Activated T-helper 1 cell treated with Interleukin-2 at 50 U/mL for 16 hours (primary cell): ENCODE measurements around the gene CNOT9.
"Not testable (repeated sequence)": the region's sequence is repeated elsewhere in the genome, so short reads cannot be mapped to it uniquely, and the experiment has no call there.

Experiments
- DNase-seq: peaks from one replicate; pipeline ENCODE4 v3.0.0-alpha.2; 2020; ENCODE audit warnings: low read depth

Gene CNOT9, protein sequence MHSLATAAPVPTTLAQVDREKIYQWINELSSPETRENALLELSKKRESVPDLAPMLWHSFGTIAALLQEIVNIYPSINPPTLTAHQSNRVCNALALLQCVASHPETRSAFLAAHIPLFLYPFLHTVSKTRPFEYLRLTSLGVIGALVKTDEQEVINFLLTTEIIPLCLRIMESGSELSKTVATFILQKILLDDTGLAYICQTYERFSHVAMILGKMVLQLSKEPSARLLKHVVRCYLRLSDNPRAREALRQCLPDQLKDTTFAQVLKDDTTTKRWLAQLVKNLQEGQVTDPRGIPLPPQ

DNA sequence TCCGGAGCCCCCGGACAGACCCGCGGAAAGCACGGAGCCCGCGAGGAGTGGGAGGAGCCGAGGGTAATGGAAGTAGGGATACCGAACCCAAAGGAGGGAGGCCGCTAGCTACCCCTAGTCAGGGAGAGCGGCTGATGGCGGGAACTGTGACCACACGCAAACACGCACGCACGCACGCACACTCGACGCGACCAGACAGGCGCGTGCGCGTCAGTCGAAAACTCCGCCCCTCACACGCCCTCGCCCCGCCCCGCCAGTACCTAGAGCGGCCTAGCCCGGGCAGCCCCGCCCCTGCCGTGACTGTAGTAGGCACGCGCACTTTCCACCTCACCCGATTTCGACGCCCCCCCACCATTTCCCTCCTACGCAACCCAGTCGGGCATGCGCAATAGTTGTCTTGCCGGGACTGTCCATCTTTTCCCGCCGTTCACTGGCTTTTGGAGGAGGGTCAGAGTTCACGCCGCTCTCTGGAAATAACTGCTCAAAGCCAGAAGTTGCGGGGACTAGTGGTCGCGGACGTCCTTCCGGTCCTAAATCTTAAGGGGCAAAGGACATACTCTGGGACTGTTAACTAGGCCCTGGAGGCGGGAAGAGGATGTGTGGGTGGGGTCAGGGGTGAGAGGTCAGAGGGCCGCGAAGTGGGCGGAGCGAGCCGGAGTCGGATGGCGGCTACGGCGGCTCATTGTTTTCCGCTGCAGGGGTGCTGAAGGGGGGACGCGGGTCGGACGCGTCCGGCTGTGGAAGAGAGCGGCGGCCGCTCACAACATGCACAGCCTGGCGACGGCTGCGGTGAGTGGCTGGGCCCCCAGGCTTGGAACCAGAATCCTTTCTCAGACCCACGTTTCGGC lies at the start of gene CNOT9, which contains the start of gene USP37:
Gene CNOT9 (plus strand): TSS at position 650 of the 848 bp plus-strand sequence. CDS start 116 bp downstream, at position 766.
Gene USP37 (minus strand): TSS at position 162 of the 848 bp plus-strand sequence. CDS start 9,698 bp downstream, outside the sequence.
- peak; percentile 100 for DNase-seq

DNA sequence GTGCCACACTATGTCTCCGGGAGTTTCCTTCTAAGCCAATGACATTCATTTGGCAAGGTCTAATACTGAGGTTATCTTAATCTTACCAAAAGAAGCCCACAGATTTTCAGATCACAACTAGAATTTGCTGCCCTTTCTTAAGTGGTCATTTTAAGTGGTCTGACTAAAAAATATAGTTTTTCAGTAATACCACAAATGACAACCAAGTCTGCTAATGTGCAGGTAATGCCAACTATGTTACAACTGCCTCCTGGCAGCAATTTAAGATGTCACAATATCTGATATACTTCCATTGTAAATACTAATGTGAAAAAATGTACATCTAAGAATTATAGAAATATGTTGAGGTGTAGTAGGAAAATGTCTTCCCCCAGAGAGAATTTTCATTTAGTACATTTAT lies 49.8 kb upstream of the CNOT9 start:
- no peak for DNase-seq

DNA sequence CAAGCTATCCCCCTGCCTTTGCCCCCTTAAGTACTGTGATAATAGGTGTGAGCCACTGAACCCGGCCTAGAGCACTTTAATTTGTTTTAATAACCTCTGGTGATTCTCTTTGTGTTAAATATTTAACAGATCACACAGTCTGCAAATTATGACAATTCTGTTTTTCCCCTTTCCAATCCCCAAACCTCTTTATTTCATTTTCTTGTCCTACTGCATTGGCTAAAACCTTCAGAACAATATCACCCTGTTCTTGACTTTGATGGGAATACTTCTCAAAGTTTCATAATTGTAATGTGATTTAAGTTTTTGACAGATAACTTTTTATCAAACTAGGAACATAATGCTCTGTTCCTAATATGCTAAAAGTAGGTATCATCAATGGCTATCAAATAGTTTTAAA lies 45.0 kb upstream of the CNOT9 start:
- no peak for DNase-seq

DNA sequence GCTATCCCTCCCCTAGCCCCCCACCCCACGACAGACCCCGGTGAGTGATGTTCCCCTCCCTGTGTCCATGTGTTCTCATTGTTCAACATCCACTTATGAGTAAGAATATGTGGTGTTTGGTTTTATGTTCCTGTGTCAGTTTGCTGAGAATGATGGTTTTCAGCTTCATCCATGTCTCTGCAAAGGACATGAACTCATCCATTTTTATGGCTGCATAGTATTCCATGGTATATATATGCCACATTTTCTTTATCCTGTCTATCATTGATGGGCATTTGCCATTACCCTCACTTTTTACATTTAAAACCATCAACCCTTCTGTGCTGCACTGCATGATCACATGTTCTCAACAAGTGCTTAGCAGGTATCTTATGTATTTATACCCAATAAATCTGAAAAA lies 40.2 kb upstream of the CNOT9 start:
- DNase-seq, result not testable (repeated sequence)

DNA sequence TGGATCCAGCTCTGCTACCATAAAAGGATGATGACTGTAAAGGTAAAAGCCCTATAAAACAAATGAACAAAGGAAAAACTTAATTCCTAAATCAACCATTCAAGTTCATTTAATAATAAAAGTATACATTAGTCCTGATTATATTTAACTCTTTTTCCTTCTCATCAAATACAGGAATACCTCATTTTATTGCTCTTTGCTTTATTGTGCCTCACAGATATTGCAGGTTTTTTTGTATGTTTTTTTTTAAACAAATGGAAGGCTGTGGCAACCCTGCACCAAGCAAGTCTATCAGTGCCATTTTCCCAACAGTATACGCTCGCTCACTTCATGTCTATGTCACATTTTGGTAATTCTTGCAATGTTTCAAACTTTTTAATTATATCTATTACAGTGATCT lies 38.6 kb upstream of the CNOT9 start:
- no peak for DNase-seq

DNA sequence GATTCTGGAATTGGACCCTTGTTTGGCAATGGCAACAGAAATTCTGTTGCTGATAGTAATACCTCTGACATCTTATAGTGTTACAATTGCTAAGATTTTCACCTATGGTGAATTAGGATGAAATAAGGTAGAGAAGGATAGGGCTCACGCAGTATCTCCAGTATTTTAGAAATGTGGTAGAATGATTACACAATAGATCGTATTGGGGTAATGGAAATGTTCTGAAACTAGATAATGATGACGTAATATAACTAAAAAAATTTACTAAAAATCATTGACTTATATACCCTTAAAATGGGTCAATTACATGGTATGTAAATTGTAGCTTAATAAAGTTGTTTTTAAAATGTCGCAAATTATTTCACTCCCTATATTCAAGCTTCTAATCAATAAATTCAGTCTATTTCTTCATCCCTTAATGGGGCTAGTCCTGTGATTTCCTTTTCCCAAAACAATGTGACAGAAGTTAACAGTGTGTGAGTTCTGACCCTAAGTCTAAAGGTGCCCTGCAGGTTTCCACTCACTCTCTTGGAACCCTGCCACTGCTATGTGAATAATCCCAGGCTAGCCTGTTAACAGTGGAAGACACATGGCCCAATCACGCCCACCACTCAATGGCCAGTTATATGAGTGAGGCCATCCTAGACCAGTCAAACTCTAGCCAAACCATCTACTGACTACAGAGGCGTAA lies 31.7 kb upstream of the CNOT9 start:
- no peak for DNase-seq

DNA sequence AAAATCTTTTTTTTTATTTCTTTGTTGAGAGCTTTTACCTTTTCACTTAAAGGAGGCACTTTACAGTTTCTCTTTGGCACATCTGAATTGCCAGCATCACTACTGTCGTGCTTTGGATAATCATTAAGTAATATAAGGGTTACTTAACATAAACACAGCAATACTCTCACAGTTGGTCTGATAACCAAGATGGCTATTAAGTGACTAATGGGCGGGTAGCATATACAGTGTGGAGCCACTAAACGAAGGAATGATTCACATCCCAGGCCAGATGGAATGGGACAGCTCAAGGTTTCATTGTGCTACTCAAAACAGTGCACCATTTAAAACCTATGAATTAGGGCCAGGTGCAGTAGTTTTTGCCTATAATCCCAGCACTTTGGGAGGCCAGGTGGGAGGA lies 28.6 kb upstream of the CNOT9 start:
- no peak for DNase-seq

DNA sequence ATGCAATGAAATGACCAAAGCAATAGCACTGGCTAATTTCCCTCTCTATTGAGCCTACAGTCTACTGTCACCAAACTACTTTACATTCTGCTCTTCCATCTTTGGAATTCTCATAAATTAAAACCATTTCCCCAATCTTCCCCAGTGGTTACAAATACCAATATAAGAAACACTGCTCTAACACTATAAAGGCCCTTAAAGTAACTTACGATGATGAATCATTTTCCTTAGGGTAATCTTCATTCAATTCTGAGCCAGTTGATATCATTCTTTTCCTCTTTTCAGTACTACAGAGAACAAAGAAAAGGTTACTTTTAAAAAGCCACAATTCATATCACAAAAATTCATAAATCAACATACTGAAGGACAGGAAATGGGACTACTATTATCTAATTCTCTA lies 22.6 kb upstream of the CNOT9 start:
- DNase-seq, result no peak

DNA sequence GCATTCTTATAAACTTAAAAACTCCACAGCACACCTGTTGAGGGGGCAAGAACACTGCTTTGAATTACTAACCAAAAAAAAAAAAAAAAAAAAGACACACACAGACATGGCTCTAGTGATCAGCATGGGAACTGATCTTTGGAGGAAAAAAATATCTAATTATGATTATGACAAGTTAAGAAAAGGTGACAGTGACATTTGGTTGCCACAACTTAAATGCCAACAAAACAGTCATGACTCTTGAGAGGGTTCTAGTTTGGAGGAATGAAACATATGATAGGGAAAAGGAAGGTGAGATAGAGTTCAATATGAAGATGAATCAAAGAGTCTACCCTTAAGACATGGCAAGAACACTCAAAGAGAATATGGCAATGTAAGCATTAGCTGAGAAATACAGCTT lies 21.1 kb upstream of the CNOT9 start:
- DNase-seq, result no peak

DNA sequence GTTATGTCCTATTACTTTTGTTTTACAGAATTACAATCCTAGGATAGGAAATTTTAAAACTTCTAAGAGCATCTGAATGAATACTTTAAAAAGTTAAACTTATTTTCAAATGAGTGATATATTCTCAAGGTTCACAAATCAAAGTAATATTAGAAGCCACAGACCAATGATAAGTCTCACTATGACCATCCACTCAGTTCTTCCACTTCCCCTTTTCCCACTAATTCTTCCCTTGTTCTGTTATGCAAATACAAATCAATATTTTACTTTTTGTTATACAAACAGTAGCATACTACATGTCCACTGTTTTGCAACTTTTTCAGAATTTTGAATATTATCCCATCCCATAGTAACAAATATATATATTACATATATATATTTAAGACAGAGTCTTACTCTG lies 20.7 kb upstream of the CNOT9 start:
- DNase-seq, result no peak

DNA sequence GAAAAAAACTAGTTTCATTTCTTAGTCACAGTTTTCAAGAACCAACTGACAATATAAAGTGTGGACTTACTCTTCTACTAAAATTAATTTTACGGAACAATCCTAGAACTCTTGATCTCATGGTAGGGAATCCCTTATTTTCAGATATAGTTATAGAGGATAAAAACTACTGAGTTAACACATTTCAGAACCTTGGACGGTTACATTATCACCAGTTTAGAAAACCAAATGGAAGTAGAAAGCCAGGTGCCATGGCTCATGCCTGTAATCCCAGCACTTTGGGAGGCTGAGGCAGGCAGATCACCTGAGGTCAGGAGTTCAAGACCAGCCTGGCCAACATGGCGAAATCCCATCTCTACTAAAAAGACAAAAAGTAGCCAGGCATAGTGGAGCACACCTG lies 14.4 kb upstream of the CNOT9 start:
- DNase-seq, result not testable (repeated sequence)

DNA sequence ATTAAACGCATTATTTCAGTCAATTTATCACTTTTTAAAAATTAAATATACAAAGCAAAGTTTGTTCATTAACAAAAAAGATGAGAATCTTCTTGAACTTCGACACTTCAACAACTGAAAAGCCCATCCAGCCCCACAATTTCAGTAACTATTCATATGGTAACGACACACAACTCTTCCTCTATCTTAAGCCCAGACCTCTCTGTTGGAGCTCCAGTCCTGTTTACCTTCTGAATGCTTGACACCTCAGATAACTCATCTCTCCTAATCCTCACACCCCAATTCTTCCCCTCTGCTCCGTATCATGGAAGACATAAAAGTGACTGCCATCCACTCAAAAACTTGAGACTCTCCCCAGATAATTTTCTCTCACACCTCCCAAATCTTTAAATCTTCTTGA lies 13.1 kb upstream of the CNOT9 start:
- DNase-seq, result no peak

DNA sequence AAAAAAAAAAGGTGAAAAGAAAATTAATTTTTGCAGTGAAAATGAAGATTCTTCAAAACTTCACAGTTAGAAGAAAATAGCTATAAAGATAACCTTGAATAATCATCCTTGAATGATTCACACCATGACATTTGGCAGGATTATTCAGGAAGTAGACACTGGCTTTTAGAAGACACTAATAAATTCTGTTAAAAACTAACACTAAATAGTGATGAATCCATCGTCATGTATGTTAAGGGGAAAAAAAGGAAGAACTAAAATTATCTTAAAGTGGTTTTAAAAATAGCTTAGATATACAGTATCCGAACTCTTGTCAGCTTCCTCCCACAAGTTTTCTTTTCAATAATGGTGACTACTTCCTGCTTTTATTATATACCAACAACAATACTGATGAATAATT lies 10.7 kb upstream of the CNOT9 start:
- no peak for DNase-seq

DNA sequence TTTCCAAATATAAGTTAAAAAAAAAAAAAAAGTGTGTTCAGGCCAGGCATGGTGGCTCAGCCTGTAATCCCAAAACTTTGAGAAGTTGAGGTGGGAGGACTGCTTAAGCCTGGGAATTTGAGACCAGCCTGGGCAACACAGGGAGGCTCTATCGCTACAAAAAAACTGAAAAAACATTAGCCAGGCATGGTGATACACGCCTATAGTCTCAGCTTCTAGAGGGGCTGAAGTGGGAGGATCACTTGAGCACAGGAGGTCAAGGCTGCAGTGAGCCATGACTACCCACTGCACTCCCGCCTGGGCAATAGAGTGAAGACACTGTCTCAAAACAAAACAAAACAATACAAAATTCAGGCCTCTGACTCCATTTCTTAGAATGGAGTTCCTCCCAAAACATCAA lies 9.7 kb upstream of the CNOT9 start:
- no peak for DNase-seq

DNA sequence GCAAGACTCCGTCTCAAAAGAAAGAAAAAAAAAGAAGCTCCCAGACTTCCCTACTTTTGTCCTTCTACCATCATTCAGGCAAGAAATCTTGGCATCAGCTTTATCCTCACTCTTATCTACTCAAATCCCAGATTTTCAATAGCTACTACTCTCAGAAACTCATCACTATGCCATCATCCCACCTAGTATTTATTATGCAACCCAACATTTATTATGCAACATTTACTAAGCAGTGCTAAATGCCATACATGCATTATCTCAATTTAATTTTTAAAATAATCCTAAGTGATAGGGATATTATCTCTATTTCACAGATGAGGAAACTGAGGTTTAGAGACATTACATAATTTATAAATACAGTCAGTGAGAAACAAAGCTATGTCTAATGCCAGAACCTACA lies 4.6 kb upstream of the CNOT9 start:
- DNase-seq, result no peak

DNA sequence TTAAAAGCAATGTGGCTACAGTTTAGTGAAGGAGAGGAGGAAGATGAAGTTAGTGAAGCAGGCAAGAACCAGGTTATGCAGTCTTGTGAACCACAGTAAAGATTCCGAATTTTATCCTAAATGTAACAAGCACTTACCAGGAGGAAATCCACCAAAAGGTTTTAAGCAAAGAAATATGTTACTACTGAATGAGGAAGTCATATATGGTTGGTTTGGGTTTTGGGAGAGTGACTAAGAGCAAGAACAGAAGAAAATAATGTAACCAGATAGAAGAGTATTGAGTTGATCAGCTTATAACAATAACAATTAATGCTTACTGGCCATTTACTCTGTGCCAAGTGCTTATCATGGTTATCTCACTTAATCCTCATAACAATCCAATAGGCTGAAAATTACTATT lies 2.3 kb upstream of the CNOT9 start:
- no peak for DNase-seq

DNA sequence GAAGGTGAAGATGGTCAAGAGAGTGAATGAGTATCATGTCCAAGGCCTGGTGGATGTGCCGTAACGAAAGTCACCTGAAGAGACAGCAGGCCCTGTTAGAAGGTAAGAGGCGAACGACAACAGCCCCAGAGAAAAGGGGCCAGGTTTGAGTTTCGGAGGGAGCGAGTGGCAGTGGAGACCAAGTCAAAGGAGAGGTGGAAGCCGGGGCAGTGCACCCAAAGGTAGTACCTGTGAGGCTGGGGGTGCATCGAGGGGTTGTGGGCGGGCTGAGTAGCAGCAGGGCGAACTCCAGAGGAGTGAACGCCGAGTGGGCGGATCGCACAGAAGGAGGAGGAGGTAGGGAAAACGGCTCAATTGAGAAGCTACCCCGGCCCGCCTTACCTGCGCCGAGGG lies 846 bp upstream of the CNOT9 start:
- no peak for DNase-seq

DNA sequence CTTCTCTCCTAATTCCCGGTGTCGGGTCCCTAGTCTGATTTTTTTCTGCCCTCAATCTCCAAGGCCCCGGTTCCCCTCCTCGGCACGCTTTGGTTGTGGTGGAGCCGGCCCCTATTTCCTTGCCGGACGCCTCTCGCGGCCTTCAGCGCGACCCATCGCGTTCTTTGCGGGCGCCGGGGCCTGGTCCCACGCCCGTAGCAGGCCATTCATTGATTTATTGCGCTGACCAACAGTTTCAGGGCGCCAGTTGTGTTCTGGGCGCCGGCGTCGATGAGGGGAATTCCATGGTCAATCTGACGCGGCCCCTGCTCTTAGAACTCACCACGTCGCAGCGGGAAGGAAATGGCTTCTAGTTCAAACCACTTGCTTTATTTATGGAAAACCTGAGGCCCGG lies 396 bp downstream of the CNOT9 start:
- DNase-seq, result peak; percentile 29

DNA sequence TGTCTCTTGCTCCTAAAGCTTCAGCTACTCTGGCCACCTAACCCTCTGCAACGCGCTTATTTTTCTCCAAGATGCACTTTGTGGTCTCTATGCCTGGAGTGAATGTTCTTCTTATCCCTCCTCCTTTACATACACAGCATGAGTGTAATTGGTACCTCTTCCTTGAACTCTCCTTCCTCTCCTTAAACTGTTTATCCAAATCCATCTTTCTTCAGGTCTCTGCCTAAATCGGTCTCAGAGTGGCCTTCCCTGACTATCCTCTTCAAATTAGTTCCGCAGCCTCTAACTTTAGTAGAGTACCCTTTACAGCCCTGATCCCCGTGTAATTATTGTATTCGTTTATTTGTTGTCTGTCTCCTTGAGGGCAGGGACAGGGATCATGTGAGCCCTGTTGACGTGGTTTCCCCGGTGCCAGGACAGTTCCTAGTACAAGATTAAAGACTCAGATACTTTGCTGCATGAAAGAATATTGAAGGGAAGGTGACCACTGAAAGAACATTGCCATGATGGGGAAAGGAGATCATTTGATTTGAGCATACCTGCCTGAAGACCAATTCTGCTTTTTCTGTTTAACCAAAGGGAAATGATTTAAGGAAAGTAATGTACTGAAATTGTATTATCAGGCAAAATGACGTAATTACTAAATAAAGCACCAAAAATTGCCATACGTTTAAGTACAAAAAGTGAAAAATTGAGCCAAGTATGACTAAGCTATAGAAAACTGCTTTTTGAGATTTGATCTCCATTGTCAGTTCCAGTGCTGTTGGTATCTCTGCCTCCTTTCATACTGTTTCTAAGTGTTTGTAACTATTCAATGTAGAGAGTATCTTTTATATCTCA lies 1.2 kb downstream of the CNOT9 start:
- DNase-seq, result no peak

DNA sequence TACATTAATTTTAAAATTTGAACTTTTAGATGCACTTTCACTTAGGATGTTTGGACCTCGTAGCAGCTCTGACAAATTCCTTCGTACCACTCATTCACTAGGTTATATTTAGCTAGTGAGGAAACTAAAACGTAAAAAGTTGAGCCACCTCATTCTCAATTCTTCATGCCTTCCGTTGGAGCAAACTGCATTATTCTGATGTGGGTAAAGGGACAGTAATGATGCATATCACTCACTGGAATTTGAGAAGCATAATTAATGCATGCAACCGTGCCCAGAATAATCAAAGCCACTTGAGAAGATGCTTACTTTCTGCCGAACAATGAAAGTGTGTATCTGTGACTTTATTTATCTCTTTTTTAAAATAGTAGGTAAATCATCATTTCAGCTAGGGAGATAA lies 2.2 kb downstream of the CNOT9 start:
- no peak for DNase-seq

DNA sequence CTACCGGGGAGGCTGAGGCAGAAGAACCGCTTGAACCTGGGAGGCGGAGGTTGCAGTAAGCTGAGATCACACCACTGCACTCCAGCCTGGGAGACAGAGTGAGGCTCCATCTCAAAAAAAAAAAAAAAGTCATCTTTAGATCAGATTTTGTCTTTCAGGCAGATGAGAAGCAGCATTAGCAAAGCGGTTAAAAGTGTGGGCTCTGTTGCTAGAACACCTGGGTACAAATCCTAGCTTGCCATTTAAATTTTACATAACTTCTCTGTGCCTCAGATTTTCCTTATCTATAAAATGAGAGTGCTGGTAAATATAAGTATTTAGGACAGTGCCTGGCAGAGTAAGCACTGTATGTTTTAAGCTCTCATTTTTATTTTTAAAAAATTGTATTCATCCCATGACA lies 8.2 kb downstream of the CNOT9 start:
- no peak for DNase-seq
